ENCODE measurements around the gene GPX8. TPM values are rescaled to one million over a fixed set of nuclear protein-coding genes. Genes with fewer than 3 reads are reported as not detected.

GPX8 gene
- total RNA-seq, 1 donor from 2014 or later, result 40.9 TPM

DNA sequence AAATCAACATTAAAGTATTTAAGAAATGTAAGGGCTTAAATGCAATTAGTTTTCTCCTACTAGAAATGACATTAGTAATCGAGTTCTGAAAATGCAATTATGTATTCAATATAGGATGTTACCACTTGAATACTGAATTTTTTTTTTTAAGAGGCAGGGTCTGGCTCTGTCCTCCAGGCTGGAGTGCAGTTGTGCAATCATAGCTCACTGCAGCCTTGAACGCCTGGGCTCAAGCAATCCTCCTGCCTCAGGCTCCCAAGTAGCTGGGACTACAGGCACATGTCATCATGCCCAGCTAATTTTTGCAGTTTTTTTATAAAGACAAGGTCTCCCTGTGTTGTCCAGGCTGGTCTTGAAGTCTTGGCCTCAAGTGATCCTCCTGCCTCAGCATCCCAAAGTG, 11.5 kb downstream of the GPX8 start:
- Mint-ChIP-seq H3K36me3 (ENCODE audit: low read depth, unreplicated experiment) (no peaks in the 10 kb centered on the region), H3K27me3 (ENCODE audit: unreplicated experiment) (peaks cover 13% of the 10 kb centered on the region), H3K27ac (ENCODE audit: unreplicated experiment) (no peak overlapping the region), H3K9me3 (ENCODE audit: unreplicated experiment) (no peaks in the 10 kb centered on the region), H3K4me1 (ENCODE audit: unreplicated experiment) (peaks cover 14% of the 10 kb centered on the region), H3K4me3 (ENCODE audit: unreplicated experiment) (no peak overlapping the region)
- no peak for DNase-seq (ENCODE audit: low spot score)
- TF ChIP-seq, protein P1, sequence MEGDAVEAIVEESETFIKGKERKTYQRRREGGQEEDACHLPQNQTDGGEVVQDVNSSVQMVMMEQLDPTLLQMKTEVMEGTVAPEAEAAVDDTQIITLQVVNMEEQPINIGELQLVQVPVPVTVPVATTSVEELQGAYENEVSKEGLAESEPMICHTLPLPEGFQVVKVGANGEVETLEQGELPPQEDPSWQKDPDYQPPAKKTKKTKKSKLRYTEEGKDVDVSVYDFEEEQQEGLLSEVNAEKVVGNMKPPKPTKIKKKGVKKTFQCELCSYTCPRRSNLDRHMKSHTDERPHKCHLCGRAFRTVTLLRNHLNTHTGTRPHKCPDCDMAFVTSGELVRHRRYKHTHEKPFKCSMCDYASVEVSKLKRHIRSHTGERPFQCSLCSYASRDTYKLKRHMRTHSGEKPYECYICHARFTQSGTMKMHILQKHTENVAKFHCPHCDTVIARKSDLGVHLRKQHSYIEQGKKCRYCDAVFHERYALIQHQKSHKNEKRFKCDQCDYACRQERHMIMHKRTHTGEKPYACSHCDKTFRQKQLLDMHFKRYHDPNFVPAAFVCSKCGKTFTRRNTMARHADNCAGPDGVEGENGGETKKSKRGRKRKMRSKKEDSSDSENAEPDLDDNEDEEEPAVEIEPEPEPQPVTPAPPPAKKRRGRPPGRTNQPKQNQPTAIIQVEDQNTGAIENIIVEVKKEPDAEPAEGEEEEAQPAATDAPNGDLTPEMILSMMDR (IDR thresholded peaks at IDR 0.05; ENCODE audit: unreplicated experiment), result no peak

DNA sequence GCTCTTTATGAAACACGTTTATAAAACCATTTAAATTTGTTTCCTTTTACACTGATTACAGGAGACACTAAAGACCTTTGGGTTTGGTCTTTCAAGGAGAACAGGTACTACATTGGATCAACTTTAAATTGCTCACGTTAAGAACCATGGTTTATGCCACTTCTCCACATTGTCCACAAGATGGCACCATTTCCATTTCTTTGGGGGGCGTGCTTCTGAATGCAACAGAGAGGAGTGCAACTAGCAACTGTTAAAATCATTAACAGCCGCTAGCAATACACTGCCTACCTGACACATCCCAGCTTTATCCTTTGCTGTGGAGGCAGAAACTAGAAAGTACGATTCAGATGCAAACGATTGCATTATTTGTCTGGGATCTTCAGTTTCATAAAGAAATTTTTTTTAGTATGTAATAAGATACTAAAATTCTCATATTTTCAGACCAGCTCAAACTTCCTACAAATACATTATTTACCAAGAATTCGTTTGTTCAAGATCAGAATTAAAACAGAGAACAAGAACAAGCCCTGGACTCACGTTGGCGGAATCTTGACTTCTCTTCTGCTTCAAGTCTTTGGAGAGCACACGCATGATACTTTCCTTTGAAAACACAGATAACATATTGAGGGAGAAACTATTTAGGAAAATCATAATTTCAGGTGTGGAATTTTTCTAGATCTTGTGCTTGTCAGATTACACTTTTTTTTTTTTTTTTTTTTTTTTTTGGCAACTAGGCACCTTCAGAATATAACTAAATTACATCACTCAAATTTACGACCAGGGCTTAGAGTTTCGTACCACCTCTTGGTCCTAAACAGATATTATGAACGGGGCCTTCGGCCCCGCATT, 12.3 kb downstream of the GPX8 start:
- Mint-ChIP-seq H3K36me3 (ENCODE audit: low read depth, unreplicated experiment) (no peaks in the 10 kb centered on the region), H3K9me3 (ENCODE audit: unreplicated experiment) (no peaks in the 10 kb centered on the region), H3K4me1 (ENCODE audit: unreplicated experiment) (peaks cover 14% of the 10 kb centered on the region), H3K27ac (ENCODE audit: unreplicated experiment) (no peak overlapping the region), H3K4me3 (ENCODE audit: unreplicated experiment) (peak overlapping the region; percentile 80), H3K27me3 (ENCODE audit: unreplicated experiment) (peaks cover 13% of the 10 kb centered on the region)
- TF ChIP-seq, protein P1 (IDR thresholded peaks at IDR 0.05; ENCODE audit: unreplicated experiment), result peak; percentile 85
- DNase-seq (ENCODE audit: low spot score), result peak; percentile 50

DNA sequence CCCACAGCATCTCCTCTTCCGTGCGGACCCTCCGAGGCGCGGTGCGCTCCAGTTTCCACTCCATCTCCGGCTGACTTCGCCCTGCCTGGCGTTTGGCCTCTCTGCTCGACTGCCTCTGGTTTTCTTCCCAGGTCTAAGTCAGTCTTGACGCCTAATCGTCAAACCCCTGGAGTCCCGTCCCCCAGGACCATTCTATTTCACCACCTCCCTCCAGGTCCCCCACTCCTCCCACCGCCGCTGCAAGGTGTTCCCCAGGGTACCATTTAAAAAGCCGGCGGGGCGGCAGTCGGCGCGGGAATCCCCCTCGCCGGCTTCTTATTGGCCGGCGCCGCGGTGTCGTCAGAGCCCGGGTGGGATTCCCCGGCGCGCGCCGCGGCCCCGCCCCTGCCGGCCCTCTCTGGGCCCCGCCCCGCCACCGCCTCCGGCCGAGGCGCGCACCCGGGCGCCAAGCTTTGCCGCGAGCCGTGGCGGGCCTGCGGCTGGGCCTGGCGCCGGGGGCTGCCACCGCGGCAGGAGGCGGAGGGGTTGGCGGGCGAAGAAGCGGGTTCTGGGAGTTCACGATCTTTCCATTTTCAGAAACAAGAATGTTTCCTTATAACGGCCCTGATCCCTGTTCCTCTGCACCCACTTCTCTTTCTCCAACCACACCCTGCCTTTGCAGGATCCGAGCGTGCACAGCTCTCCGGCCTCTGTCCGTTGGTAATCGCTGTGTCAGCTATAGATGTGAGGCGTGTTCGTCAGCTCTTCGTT, 13.1 kb downstream of the GPX8 start, which contains the start of gene CDC20B:
CDC20B (minus strand) TSS at position 241 of the 750 bp plus-strand sequence; CDS start at position 64, 177 bp downstream.
- TF ChIP-seq, protein P1 (IDR thresholded peaks at IDR 0.05; ENCODE audit: unreplicated experiment), result no peak
- peaks cover 14% of the 10 kb centered on the region for H3K4me1 Mint-ChIP-seq (ENCODE audit: unreplicated experiment)
- no peak within 1 kb of the TSS for H3K27ac Mint-ChIP-seq (ENCODE audit: unreplicated experiment)
- DNase-seq (ENCODE audit: low spot score), result peak; percentile 82
- no peaks in the 10 kb centered on the region for H3K9me3 Mint-ChIP-seq (ENCODE audit: unreplicated experiment)
- peaks cover 14% of the 10 kb centered on the region for H3K27me3 Mint-ChIP-seq (ENCODE audit: unreplicated experiment)
- H3K36me3 Mint-ChIP-seq (ENCODE audit: low read depth, unreplicated experiment), result no peaks in the 10 kb centered on the region
- H3K4me3 Mint-ChIP-seq (ENCODE audit: unreplicated experiment), result peak within 1 kb of the TSS; percentile 87

DNA sequence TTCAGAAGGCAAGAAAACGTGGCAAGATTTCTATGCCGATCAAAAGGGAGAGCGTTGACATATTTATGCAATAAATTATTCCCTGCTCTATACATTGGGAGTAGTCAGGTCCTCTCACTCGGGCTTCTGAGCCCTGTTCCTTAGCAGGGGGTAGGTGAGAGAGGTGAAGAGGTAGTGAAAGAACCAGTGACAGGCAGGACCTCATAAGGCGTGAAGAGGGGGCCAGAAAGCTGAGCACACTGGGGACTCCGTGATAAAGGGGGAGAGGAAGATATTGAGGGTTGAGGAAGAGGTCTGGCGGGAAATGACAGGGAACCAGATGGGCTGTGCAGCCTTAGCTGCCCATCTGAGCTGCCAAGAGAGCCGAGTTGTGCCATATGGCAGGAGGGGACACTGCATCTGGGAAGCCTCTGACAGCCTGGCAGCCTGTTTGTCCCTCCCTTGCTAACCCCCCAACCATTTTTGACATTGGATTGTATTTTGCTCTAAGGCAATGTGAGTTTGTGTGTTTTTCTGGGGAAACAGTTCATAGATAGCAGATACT, 13.8 kb downstream of the GPX8 start:
- Mint-ChIP-seq H3K27ac (ENCODE audit: unreplicated experiment) (no peak overlapping the region), H3K27me3 (ENCODE audit: unreplicated experiment) (peaks cover 13% of the 10 kb centered on the region), H3K4me3 (ENCODE audit: unreplicated experiment) (peak overlapping the region; percentile 87), H3K36me3 (ENCODE audit: low read depth, unreplicated experiment) (no peaks in the 10 kb centered on the region), H3K9me3 (ENCODE audit: unreplicated experiment) (no peaks in the 10 kb centered on the region), H3K4me1 (ENCODE audit: unreplicated experiment) (peaks cover 14% of the 10 kb centered on the region)
- DNase-seq (ENCODE audit: low spot score), result no peak
- TF ChIP-seq, protein P1 (IDR thresholded peaks at IDR 0.05; ENCODE audit: unreplicated experiment), result no peak

All from endothelial cell (in vitro differentiated cells).